ENCODE data around the gene TSPAN18. TPM values are rescaled to one million over a fixed set of nuclear protein-coding genes. Genes with fewer than 3 reads are reported as not detected.

The TSPAN18 gene
- total and polyA plus RNA-seq, 2 of the 8 experiments (the other 6 are each of a cell fraction or from before 2014, with no cell fraction given) = 5.2 to 10.2 TPM

DNA sequence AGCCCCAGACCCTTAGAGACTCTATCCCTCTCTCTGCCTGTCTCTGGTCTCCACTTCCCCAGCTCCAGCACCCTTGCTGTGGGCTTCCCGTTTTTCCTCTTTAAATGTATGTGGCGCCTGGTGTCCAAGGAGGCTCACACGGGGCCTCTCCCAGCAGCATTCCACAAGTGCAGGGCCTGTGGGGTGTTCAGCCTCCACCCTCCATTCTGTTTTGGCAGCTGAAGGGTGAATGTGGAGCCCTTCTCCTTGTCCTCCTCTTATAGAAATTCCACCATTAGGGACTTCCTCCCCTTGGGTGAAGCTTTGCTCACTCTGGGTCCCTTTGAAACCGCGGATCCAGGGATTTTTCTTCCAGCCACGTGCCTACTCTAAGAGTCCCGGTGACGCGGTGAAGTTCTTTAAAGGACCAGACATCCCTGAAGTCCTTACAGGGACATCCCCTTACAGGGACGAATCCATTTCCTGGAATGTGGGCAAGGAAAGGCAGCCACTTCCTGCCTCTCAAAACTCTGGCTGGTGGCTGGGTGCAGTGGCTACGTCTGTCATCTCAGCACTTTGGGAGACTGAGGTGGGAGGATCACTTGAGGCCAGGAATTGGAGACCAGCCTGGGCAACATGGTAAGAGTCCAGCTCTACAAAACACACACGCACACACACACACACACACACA is 1.6 kb upstream of the TSPAN18 start:
- H3K79me1 ChIP-seq (ENCODE audit: low read depth, low read length) = no peaks in the 10 kb centered on the region
- peak overlapping the region; percentile 15; the same call in 1 of the 2 replicates for H3K18ac ChIP-seq (ENCODE audit: extremely low read depth, low read length)
- POLR2A ChIA-PET (ENCODE audit: partially characterized antibody) = interaction anchor here (1.1 to 1.9 kb wide), 3 partner anchors 10 to 73 kb away, joined by 3 to 5 read pairs (median 3); no protein-coding TSS in a partner anchor
- H2BK5ac ChIP-seq (ENCODE audit: low read depth, low read length) = no peak overlapping the region
- no peak overlapping the region for H3K56ac ChIP-seq (replicated peaks; ENCODE audit: insufficient read length, low read depth, low read length)
- H2BK120ac ChIP-seq (replicated peaks; ENCODE audit: low read depth, low read length) = no peak overlapping the region
- H3K14ac ChIP-seq (ENCODE audit: insufficient read length) = no peak overlapping the region
- no peak overlapping the region for H4K91ac ChIP-seq (replicated peaks; ENCODE audit: insufficient read length, low read length)
- H2BK12ac ChIP-seq (ENCODE audit: low read depth, low read length) = peak overlapping the region; percentile 43; the same call in 1 of the 2 replicates
- no peak overlapping the region for H2BK15ac ChIP-seq (ENCODE audit: low read length)
- DNase-seq (ENCODE audit: low read depth in 1 of 2, low spot score in 2 of 2) = no peak
- H3K27me3 ChIP-seq (replicated peaks in 1 of 4; ENCODE audit: control insufficient read depth in 3 of 4, extremely low read depth in 1 of 4, insufficient read depth in 3 of 4, low read length in 3 of 4) = peaks cover 12 to 42% (median 37%) of the 10 kb centered on the region in 4 experiments
- no peaks in the 10 kb centered on the region for H3K9me3 ChIP-seq (ENCODE audit: insufficient read depth in 2 of 2, low read depth in 1 of 2, low read length in 1 of 2)
- CTCF ChIA-PET (ENCODE audit: partially characterized antibody) = interaction anchor here (0.7 to 3.3 kb wide), 18 partner anchors 14 to 186 kb away, joined by 3 to 20 read pairs (median 4); no protein-coding TSS in a partner anchor
- peaks cover 3% of the 10 kb centered on the region in 2 experiments for H4K20me1 ChIP-seq (replicated peaks in 1 of 2; ENCODE audit: control insufficient read depth in 1 of 2, insufficient read depth in 2 of 2, low read length in 2 of 2)
- WGBS, 2 experiments (ENCODE audit: extremely low coverage in 1 of 2, insufficient coverage in 1 of 2, insufficient read length in 1 of 2, insufficient replicate concordance in 2 of 2, low coverage in 1 of 2, low lambda C conversion rate in 2 of 2, missing lambda C conversion rate in 1 of 2) = 69% methylated on average over 12 of the region's 12 CpGs; no CpG with 5 or more reads in 1 of the 2 experiments
- no peak overlapping the region for H3K27ac ChIP-seq (ENCODE audit: low read depth, low read length)
- no peaks in the 10 kb centered on the region for H3K79me2 ChIP-seq (ENCODE audit: control insufficient read depth in 1 of 2, insufficient read depth in 2 of 2, low read length in 2 of 2)
- H3K4me3 ChIP-seq (ENCODE audit: extremely low read depth in 1 of 4, insufficient read depth in 2 of 4, low read depth in 3 of 4, low read length in 4 of 4) = no peak overlapping the region; a peak in 1 of 8 replicates
- H3K4ac ChIP-seq (replicated peaks; ENCODE audit: insufficient read length, low read depth, low read length) = no peak overlapping the region
- 0 out of 2 replicates have a peak overlapping the region, but pooled peaks have one; percentile 32 for H2BK20ac ChIP-seq (ENCODE audit: low read length)
- H3K4me1 ChIP-seq (replicated peaks in 1 of 4; ENCODE audit: control insufficient read depth in 3 of 4, insufficient read depth in 4 of 4, low read length in 3 of 4) = peaks cover 22 to 34% (median 25%) of the 10 kb centered on the region in 4 experiments
- H2AFZ ChIP-seq (ENCODE audit: low read length) = no peak overlapping the region
- H3K36me3 ChIP-seq (ENCODE audit: control insufficient read depth in 2 of 4, insufficient read depth in 4 of 4, low read length in 3 of 4) = no peaks in the 10 kb centered on the region
- H3K9ac ChIP-seq (replicated peaks in 1 of 4; ENCODE audit: extremely low read depth in 1 of 4, low read depth in 3 of 4, low read length in 3 of 4) = no peak overlapping the region
- no peak overlapping the region for H3K23ac ChIP-seq (ENCODE audit: insufficient read length)
- H4K5ac ChIP-seq (ENCODE audit: insufficient read length, low read depth, low read length) = no peak overlapping the region
- no peak overlapping the region; the same call in 1 of the 2 replicates for H4K8ac ChIP-seq (ENCODE audit: extremely low read depth, insufficient read depth, low read length)
- H3K23me2 ChIP-seq (ENCODE audit: low read depth, low read length) = peaks cover 8% of the 10 kb centered on the region
- peak overlapping the region; percentile 32 to 91; a peak in 2 of 4 replicates for H3K4me2 ChIP-seq (ENCODE audit: insufficient read depth in 1 of 2, low read depth in 2 of 2, low read length in 2 of 2)
- FAIRE-seq = no peak
- H2AK5ac ChIP-seq (ENCODE audit: low read depth, low read length) = no peak overlapping the region
- TF ChIP-seq CTBP2 (IDR thresholded peaks at IDR 0.05; ENCODE audit: borderline replicate concordance, insufficient read depth, insufficient read length, low read length) = no peak
- TF ChIP-seq KDM1A (IDR thresholded peaks at IDR 0.05; ENCODE audit: borderline replicate concordance, low read length) = no peak
- no peak for TF ChIP-seq RXRA (IDR thresholded peaks at IDR 0.05; ENCODE audit: insufficient read depth, low read depth, low read length)
- no peak for TF ChIP-seq RAD21 (IDR thresholded peaks at IDR 0.05 in 1 of 2, conservative IDR thresholded peaks at IDR 0.05 in 1 of 2; ENCODE audit: low read depth in 2 of 2, low read length in 2 of 2)
- no peak for TF ChIP-seq GTF2F1 (IDR thresholded peaks at IDR 0.05; ENCODE audit: borderline replicate concordance, low read depth, low read length)
- TF ChIP-seq KDM5A (IDR thresholded peaks at IDR 0.05; ENCODE audit: low read length) = no peak
- no peak for TF ChIP-seq JUND (IDR thresholded peaks at IDR 0.05; ENCODE audit: low read length)
- no peak for TF ChIP-seq MAFK (IDR thresholded peaks at IDR 0.05; ENCODE audit: low read depth, low read length)
- no peak for TF ChIP-seq GABPA (IDR thresholded peaks at IDR 0.05; ENCODE audit: borderline replicate concordance, insufficient read depth, low read length)
- TF ChIP-seq RBBP5 (IDR thresholded peaks at IDR 0.05; ENCODE audit: borderline replicate concordance, low read depth, low read length) = no peak
- TF ChIP-seq EZH2 (IDR thresholded peaks at IDR 0.05; ENCODE audit: low read depth, low read length, severe bottlenecking) = no peak
